ENCODE measurements around the gene ATP5MC3. TPM values are rescaled to one million over a fixed set of nuclear protein-coding genes. Genes with fewer than 3 reads are reported as not detected.
"Not testable (repeated sequence)": the region's sequence is repeated elsewhere in the genome, so short reads cannot be mapped to it uniquely, and the experiment has no call there.

Gene ATP5MC3
- total RNA-seq, result 137 and 159 TPM in 2 replicates

DNA sequence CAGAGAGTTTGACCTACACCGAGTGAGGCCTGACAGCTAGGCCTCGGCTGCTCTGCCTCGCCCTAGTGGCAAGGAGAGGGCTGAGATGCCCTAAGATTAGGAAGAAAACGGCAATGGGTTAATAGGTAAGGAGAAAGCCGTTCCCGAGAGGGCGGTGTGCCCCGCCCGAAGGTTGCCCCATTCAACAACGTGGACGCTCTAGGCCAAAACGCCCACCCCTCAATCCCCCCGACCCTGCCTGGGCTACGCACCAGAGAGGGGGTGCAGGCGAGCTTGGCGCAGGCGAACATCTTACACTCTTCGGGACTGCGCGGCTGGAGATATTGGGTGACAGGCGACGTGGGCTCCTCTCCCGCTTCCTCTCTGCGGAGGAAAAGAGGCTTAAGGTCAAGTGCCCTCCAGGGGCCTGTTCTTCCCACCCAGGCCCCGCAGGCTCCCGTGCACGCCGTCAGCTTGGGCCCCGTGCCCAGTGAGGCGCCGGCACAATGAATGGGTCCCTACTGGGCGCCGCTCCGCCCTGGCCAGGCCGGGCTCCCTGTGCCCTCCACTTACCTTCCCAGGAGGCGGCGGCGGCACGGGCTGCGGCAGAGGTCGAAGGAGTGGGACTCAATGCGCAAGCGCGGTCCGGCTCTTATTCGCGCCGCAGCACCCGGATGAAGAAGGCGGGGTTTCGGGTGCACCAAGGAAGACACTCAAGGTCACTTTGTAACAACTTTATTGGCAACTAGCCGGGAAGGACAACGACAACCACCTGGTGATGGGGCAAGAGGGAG lies at the start of gene ATP5MC3:
Gene ATP5MC3 (minus strand): TSS at position 607 of the 773 bp plus-strand sequence. CDS start 317 bp downstream, at position 290.
- TF ChIP-seq, protein P1, sequence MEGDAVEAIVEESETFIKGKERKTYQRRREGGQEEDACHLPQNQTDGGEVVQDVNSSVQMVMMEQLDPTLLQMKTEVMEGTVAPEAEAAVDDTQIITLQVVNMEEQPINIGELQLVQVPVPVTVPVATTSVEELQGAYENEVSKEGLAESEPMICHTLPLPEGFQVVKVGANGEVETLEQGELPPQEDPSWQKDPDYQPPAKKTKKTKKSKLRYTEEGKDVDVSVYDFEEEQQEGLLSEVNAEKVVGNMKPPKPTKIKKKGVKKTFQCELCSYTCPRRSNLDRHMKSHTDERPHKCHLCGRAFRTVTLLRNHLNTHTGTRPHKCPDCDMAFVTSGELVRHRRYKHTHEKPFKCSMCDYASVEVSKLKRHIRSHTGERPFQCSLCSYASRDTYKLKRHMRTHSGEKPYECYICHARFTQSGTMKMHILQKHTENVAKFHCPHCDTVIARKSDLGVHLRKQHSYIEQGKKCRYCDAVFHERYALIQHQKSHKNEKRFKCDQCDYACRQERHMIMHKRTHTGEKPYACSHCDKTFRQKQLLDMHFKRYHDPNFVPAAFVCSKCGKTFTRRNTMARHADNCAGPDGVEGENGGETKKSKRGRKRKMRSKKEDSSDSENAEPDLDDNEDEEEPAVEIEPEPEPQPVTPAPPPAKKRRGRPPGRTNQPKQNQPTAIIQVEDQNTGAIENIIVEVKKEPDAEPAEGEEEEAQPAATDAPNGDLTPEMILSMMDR (IDR thresholded peaks at IDR 0.05; ENCODE audit: insufficient read depth, low read length, poor library complexity, severe bottlenecking), result no peak
- peak; percentile 83 for DNase-seq (ENCODE audit: low read depth)
- Histone ChIP-seq H3K36me3 (ENCODE audit: control insufficient read depth, insufficient read depth, low read length) (no peaks in the 10 kb centered on the region), H3K27me3 (ENCODE audit: control insufficient read depth, insufficient read depth, low read length) (no peaks in the 10 kb centered on the region), H3K4me3 (ENCODE audit: low read depth, low read length) (peak within 1 kb of the TSS; percentile 88)

DNA sequence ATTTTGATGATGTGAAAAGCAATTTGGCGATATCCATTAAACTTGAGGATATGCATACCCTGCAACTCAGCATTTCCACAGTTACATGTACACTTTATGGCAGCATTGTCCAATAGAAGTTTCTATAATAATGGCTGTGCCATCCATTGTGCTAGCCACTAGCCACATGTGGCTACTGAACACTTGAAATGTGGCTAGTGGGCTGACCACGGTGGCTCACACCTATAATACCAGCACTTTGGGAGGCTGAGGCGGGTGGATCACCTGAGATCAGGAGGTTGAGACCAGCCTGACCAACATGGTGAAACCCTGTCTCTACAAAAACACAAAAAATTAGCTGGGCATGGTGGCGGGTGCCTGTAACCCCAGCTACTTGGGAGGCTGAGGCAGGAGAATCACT lies 47.1 kb upstream of the ATP5MC3 start:
- not testable (repeated sequence) for H3K27me3 ChIP-seq (ENCODE audit: control insufficient read depth, insufficient read depth, low read length)

DNA sequence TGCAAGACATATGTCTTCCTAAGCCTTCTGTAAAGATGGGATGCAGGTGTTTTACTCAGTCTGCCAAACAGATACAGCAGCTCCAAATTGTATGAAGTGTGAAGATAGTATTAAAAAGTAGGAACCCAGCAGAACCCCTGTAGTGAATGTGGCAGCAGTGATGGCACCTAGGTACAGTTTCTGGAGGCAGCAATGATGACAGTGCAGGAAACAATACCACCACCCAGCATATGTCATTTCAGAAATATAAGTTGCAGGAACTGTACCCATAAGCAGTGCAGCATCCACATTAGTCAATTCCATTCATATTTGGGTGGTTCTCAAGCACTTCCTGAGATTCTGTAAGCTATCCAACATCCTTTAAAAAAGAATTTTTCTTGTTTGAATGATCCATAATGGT lies 46.7 kb upstream of the ATP5MC3 start:
- TF ChIP-seq, protein P1 (IDR thresholded peaks at IDR 0.05; ENCODE audit: insufficient read depth, low read length, poor library complexity, severe bottlenecking), result no peak
- H3K4me3 ChIP-seq (ENCODE audit: low read depth, low read length), result no peak overlapping the region

More for the DNA sequence above, 47.1 kb upstream of the ATP5MC3 start:
- not testable (repeated sequence) for H3K36me3 ChIP-seq (ENCODE audit: control insufficient read depth, insufficient read depth, low read length); DNase-seq (ENCODE audit: low read depth); H3K4me3 ChIP-seq (ENCODE audit: low read depth, low read length)

DNA sequence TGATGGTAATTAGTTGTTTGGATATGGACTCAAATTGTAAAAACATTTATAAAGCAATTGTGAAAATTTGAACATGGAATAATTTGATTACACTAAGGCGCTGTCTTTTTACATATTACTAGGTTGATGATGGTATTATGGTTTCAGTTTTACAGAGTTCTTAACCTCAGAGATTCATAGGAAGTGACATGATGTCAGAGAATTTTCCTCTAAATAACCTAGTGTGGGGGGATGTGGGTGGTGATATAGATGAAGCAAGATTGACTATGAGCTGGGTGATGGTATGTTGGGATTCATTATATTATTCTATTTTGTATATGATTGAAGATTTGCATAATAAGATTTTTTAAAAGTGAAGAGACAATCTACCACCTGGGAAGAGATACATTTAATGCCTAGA lies 45.9 kb upstream of the ATP5MC3 start:
- no peak for DNase-seq (ENCODE audit: low read depth)
- no peaks in the 10 kb centered on the region for H3K36me3 ChIP-seq (ENCODE audit: control insufficient read depth, insufficient read depth, low read length)
- H3K27me3 ChIP-seq (ENCODE audit: control insufficient read depth, insufficient read depth, low read length), result peaks cover 2% of the 10 kb centered on the region
- TF ChIP-seq, protein P1 (IDR thresholded peaks at IDR 0.05; ENCODE audit: insufficient read depth, low read length, poor library complexity, severe bottlenecking), result no peak
- H3K4me3 ChIP-seq (ENCODE audit: low read depth, low read length), result no peak overlapping the region

More for the DNA sequence above, 46.7 kb upstream of the ATP5MC3 start:
- Histone ChIP-seq H3K27me3 (ENCODE audit: control insufficient read depth, insufficient read depth, low read length) (peaks cover 2% of the 10 kb centered on the region), H3K36me3 (ENCODE audit: control insufficient read depth, insufficient read depth, low read length) (no peaks in the 10 kb centered on the region)
- no peak for DNase-seq (ENCODE audit: low read depth)

DNA sequence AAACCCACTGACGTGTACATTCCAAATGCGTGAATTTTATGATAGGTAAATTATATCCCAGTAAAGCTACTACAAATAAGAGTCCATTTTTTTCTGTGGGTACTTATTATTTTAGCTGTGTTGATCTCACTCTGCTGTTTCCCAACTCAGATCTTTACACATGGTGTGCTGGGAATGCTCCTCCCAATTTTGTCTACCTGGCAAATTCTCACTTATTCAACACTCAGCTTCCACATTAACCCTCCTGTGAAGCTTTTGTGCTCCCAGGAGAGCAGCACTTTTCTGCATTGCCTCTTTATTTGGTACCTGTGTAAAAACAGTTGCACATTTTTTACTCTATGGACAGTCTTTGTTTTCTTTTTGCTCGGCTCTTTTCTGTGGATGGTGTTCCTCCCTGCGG lies 38.6 kb upstream of the ATP5MC3 start:
- peaks cover 2% of the 10 kb centered on the region for H3K27me3 ChIP-seq (ENCODE audit: control insufficient read depth, insufficient read depth, low read length)
- no peak overlapping the region for H3K4me3 ChIP-seq (ENCODE audit: low read depth, low read length)
- no peaks in the 10 kb centered on the region for H3K36me3 ChIP-seq (ENCODE audit: control insufficient read depth, insufficient read depth, low read length)
- TF ChIP-seq, protein P1 (IDR thresholded peaks at IDR 0.05; ENCODE audit: insufficient read depth, low read length, poor library complexity, severe bottlenecking), result no peak
- no peak for DNase-seq (ENCODE audit: low read depth)

DNA sequence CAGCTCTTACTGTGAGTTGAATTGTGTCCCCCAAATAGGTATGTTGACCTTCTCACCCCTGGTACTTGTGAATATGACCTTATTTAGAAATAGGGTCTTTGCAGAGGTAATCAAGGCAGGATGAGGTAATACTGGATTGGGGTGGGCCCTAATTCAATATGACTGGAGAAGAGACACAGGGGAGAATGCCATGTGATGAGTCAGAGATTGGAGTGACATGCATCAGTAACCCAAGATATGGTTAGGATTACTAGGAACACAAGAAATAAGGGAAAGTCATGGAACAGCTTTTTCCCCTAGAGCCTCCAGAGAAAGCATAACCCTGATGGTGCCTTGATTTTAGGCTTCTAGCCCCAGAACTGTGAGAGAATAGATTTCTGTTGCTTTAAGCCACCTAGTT lies 37.0 kb upstream of the ATP5MC3 start:
- TF ChIP-seq, protein P1 (IDR thresholded peaks at IDR 0.05; ENCODE audit: insufficient read depth, low read length, poor library complexity, severe bottlenecking), result no peak
- Histone ChIP-seq H3K4me3 (ENCODE audit: low read depth, low read length) (no peak overlapping the region), H3K36me3 (ENCODE audit: control insufficient read depth, insufficient read depth, low read length) (no peaks in the 10 kb centered on the region), H3K27me3 (ENCODE audit: control insufficient read depth, insufficient read depth, low read length) (peaks cover under 1% of the 10 kb centered on the region)
- no peak for DNase-seq (ENCODE audit: low read depth)

All from kidney epithelial cell (primary cell).